Glomerular endothelial cell (primary cell): Measurements from ENCODE around the gene PIGL. TPM values are rescaled to one million over a fixed set of nuclear protein-coding genes. Genes with fewer than 3 reads are reported as not detected.
A peak's percentile ranks its signal among the peaks of the same experiment; 100 is the strongest.
"Not testable (repeated sequence)": the region's sequence is repeated elsewhere in the genome, so short reads cannot be mapped to it uniquely, and the experiment has no call there.

Source experiments
- DNase-seq: peaks from one replicate; pipeline ENCODE4 v3.0.0-alpha.2; 2011; ENCODE audit warnings: low read depth, low spot score; ENCODE audit errors: extremely low read depth
- total RNA-seq: library from RNA; depleted of rRNA; stranded (reverse); fragments of >200 nt; gene quantifications from 2 replicates; pipeline ENCODE4 v1.2.3, GENCODE V29; 2015

PIGL gene
- 18.9 and 35.4 TPM in 2 replicates for total RNA-seq

DNA sequence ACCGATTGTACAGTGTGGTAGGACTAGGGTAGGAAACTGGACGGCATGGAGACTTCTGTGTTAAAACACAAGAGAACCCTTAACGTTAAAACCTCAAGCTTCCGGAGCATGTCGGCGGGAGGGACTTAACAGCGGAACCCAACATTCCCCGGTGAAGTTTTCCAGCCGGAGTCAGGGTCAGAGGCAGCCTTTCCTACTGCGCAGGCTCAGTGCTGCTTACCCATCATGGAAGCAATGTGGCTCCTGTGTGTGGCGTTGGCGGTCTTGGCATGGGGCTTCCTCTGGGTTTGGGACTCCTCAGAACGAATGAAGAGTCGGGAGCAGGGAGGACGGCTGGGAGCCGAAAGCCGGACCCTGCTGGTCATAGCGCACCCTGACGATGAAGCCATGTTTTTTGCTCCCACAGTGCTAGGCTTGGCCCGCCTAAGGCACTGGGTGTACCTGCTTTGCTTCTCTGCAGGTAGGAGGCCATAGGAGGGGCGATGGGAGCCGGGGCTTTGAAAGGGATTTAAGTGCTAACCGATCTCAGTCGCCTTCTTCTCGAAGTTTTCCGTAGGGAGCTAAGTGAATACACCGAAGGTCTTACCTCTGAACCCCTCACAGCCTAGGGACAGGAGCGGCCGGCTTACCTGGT, at the start of gene PIGL:
PIGL (plus strand) TSS at position 209 of the 634 bp plus-strand sequence; CDS start at position 226, 17 bp downstream.
- DNase-seq = peak; percentile 85

GRCh38 chr17:16171613-16172012, 45.4 kb upstream of the PIGL start:
- DNase-seq = no peak

DNA sequence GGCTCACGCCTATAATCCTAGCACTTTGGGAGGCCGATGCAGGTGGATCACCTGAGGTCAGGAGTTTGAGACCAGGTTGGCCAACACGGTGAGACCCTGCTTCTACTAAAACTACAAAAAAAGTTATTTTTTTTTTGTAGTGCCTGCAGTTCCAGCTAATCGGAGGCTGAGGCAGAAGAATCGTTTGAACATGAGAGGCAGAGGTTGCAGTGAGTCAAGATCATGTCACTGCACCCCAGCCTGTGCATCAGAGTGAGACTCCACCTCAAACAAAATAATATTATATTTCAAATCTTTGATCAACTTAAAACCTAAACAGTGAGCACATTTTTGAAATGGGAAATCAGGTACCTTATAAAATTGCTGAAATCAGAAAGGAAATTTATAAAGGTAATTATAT, 38.2 kb upstream of the PIGL start:
- DNase-seq = no peak

DNA sequence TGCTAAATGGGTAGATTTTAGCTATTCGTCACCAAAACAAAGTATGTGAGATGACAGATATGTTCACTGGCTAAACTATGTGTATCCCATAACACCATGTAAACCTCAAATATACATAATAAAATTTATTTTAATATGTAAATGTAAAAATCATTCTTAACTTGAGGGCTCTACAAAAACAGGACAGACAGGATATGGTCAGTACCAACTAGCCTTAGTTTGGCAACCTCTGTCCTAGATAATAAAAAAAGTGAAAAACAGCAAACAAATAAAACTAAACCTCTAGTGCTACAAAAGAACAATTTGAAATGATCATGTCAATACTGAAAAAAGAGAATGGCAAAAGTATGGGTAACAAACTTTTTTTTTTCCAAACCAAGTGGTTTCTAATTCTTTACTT, 35.4 kb upstream of the PIGL start:
- no peak for DNase-seq

DNA sequence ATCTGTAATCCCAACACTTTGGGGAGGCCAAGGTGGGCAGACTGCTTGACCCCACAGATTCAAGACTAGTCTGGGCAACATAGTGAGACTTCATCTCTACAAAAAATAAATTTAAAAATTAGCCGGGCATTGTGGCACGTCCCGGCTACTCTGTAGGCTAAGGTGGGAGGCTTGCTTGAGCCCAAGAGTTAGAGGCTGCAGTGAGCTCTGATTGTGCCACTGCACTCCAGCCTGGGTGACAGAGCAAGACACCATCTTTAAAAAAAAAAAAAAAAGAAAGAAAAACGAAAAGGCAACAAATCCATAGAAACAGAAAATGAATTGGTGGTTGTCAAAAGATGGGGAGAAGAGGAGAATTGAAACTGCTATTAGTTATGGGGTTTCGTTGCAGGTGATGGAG, 29.4 kb upstream of the PIGL start:
- DNase-seq = no peak

GRCh38 chr17:16189791-16190348, 27.1 kb upstream of the PIGL start:
- no peak for DNase-seq

DNA sequence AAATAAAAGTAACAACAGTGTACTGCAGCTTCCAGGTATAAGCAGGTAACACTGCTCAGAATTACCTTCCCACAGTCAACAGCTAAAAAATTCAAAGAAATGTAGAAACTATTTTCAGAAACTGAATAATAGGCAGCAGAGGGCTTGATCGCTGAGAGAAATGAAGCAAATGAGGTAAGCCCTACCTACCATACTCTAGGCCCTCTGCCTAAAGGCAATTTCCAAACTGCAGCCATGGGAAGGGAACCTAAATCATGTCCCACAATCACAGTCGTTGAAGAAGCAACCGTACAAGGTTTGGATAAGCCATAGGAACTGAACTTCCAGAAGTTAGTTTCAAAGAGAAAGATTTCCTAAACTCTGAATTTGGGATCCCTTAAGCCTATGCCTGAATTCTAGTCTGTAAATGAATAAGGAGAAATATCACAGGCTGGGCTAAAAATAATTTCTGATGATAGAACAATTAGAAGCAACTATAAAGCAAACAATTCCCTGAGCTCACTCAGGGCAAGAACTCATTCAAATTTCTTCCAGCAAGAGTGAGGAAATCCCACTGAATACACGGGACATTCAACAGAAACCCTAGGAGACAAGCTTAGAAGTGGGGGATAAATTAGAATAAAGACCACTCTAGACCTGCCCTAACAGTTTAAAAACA, 26.2 kb upstream of the PIGL start:
- DNase-seq = no peak

DNA sequence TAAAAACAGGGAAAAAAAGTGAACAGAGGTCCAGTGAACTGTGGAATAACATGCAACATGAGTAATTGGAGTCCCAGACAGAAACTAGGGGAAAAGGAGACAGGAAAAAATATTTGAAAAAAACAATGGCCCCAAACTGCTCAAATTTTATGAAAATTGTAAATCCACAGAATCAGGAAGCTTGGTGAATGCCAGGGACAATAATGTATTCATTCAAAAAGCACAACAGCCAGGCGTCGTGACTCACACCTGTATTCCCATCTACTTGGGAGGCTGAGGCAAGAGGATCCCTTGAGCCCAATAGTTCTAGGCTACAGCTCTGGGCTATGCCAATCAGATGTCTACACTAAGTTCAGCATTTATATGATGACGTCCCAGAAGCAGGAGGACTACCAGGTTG, 25.4 kb upstream of the PIGL start:
- no peak for DNase-seq

DNA sequence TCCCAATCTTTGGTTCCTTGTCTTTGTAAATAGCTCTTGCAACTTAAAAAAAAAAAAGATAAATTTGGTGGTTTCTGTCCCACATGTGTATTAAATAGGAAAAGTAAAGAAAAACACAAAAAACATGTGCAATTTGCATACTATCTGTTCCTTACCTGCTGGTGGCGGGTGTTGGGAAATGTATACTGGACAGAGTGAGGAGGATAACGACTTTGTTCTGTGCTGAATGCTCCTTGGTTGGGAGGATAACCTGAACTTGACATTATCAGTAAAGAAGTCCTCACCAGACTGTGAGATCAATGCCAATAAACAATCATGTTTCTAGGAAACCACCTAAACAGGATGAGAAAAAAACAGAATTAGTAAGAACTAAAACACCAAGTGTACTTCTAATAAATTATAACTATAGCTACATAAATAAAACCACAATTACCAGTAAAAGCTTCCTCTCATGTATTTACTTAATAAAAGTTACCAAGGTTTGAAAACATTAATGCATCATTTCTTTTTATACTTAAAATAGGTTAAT, 22.6 kb upstream of the PIGL start:
- DNase-seq = not testable (repeated sequence)

- no peak for DNase-seq
Measured at GRCh38 chr17:16197276-16197675, 19.7 kb upstream of the PIGL start.

- no peak for DNase-seq
Measured at GRCh38 chr17:16199093-16199492, 17.9 kb upstream of the PIGL start.

DNA sequence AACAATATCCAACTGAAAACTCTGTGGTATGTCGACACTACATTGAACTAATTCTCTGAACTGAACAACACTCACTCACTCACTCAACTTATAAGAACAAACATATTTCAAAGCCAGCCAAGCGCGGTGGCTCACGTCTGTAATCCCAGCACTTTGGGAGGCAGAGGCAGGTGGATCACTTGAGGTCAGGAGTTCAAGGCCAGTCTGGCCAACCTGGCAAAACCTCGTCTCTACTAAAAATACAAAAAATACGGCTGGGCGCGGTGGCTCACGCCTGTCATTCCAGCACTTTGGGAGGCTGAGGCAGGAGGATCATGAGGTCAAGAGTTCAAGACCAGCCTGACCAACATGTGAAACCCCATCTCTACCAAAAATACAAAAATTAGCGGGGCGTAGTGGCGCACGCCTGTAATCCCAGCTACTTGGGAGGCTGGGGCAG, 15.3 kb upstream of the PIGL start:
- DNase-seq = not testable (repeated sequence)

DNA sequence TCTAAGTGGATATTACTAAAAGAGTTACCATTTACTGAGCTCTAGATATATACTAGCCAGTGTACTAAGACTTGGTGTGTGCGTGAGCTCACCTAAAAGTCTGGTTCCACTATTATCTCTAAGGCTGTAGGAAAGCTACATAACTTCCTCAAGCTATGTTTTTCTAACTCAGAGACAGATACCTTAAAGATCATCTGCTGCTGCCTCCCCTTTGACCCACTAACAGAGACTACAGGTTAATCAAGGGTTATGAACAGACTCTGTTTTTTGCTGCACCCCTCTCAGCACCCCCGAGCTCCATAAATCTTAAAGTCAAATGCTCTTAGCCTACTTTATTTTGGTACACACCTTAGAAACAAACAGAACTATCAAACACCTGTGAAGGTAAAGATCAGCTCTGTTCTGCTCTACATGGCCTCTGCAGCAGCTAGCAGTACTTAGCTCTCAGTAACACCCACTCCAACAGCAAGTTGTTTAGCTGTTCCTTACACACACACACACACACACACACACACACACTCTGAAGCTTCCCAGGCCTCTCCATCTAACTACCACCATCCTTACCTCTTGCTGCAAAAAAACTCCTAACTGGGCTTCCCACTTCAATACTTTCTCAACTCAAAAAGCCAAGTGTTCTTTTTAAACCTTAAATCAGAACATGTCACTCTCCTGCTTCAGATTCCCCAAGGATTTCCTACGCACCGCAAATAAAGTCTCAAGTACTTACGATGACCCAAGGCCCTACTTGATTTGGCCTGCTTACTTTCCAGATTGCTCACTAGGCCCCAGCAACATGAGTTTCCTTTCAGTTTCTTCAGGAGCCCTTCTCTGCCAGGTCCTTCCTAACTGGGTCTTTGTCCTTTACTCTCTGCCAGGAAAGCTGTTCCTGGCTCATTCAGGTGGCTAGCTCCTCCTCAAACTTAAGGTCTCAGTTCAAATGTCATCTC, 14.2 kb upstream of the PIGL start:
- not testable (repeated sequence) for DNase-seq

- not testable (repeated sequence) for DNase-seq
Measured at GRCh38 chr17:16204763-16205162, 12.2 kb upstream of the PIGL start.

DNA sequence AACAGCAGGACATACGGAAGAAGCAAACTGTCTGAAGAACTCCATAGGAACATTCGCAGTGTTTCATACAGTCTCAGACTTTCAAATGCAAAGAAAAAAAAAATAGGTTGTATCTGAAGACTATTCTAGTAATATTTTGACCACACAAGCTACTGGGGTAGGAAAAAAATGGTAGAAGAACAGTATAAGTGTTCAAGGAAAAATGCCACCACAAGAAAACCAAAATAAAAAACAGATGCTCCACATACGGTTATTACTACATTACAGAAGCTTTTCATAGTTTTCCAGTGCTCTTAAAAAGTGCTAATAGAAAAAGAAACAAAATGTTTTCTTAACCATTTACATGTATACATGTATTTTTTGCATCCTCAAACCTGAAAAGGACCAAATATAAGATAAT, 5.4 kb upstream of the PIGL start:
- no peak for DNase-seq

GRCh38 chr17:16212793-16213192, 4.2 kb upstream of the PIGL start:
- DNase-seq = no peak

GRCh38 chr17:16214190-16215001, 2.6 kb upstream of the PIGL start:
- no peak for DNase-seq

GRCh38 chr17:16215002-16215272, 2.1 kb upstream of the PIGL start:
- no peak for DNase-seq

GRCh38 chr17:16215273-16215964, 1.6 kb upstream of the PIGL start, which contains the start of gene NCOR1:
Gene NCOR1 (minus strand): TSS chr17:16215534. CDS start chr17:16194569, 20,965 bp downstream.
- no peak for DNase-seq

- DNase-seq = no peak
Measured at GRCh38 chr17:16215965-16216316, 1.1 kb upstream of the PIGL start.
